ENCODE measurements around the gene SPRYD4. TPM values are rescaled to one million over a fixed set of nuclear protein-coding genes. Genes with fewer than 3 reads are reported as not detected.
"Not testable (repeated sequence)": the region's sequence is repeated elsewhere in the genome, so short reads cannot be mapped to it uniquely, and the experiment has no call there.

Gene SPRYD4
- total RNA-seq, 1 donor from 2014 or later, result 4.9 TPM

- Mint-ChIP-seq H3K4me1 (no peaks in the 10 kb centered on the region), H3K9me3 (no peaks in the 10 kb centered on the region), H3K4me3 (no peak overlapping the region), H3K36me3 (ENCODE audit: low read depth) (no peaks in the 10 kb centered on the region), H3K27ac (ENCODE audit: unreplicated experiment) (no peak overlapping the region), H3K27me3 (ENCODE audit: low read depth) (peaks cover 14% of the 10 kb centered on the region)
- TF ChIP-seq, protein P1, sequence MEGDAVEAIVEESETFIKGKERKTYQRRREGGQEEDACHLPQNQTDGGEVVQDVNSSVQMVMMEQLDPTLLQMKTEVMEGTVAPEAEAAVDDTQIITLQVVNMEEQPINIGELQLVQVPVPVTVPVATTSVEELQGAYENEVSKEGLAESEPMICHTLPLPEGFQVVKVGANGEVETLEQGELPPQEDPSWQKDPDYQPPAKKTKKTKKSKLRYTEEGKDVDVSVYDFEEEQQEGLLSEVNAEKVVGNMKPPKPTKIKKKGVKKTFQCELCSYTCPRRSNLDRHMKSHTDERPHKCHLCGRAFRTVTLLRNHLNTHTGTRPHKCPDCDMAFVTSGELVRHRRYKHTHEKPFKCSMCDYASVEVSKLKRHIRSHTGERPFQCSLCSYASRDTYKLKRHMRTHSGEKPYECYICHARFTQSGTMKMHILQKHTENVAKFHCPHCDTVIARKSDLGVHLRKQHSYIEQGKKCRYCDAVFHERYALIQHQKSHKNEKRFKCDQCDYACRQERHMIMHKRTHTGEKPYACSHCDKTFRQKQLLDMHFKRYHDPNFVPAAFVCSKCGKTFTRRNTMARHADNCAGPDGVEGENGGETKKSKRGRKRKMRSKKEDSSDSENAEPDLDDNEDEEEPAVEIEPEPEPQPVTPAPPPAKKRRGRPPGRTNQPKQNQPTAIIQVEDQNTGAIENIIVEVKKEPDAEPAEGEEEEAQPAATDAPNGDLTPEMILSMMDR (conservative IDR thresholded peaks at IDR 0.05), result no peak
- no peak for DNase-seq (ENCODE audit: low read depth, low spot score)
Observed at GRCh38 chr12:56510786-56511185, 42.4 kb downstream of the SPRYD4 start.

- not testable (repeated sequence) for DNase-seq (ENCODE audit: low read depth, low spot score); H3K4me3 Mint-ChIP-seq; H3K4me1 Mint-ChIP-seq; H3K9me3 Mint-ChIP-seq; H3K36me3 Mint-ChIP-seq (ENCODE audit: low read depth); H3K27ac Mint-ChIP-seq (ENCODE audit: unreplicated experiment)
- peaks cover 14% of the 10 kb centered on the region for H3K27me3 Mint-ChIP-seq (ENCODE audit: low read depth)
Observed at GRCh38 chr12:56514014-56514318, 45.6 kb downstream of the SPRYD4 start.

DNA sequence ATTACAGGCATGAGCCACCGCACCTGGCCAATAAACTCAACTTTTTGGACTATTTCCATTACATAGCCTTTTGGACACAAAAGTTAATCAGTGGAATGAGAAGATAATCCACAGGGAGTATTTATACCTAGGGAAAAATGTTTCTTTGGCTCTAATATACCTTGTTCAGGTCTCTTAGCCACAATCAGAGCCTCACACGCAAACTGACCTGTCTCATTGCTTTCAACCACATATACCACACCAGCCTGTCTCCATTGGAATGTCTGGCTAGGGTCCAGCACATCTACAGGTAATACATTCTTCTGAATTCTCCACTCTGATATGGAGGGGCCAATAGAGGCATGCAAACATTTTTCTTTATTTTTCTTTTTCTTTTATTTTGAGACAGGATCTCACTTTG is 49.5 kb downstream of the SPRYD4 start:
- TF ChIP-seq, protein P1 (conservative IDR thresholded peaks at IDR 0.05), result no peak
- no peak for DNase-seq (ENCODE audit: low read depth, low spot score)
- H3K4me1 Mint-ChIP-seq, result peaks cover 13% of the 10 kb centered on the region
- H3K4me3 Mint-ChIP-seq, result no peak overlapping the region
- H3K27me3 Mint-ChIP-seq (ENCODE audit: low read depth), result no peaks in the 10 kb centered on the region
- H3K9me3 Mint-ChIP-seq, result no peaks in the 10 kb centered on the region
- H3K27ac Mint-ChIP-seq (ENCODE audit: unreplicated experiment), result no peak overlapping the region
- H3K36me3 Mint-ChIP-seq (ENCODE audit: low read depth), result no peaks in the 10 kb centered on the region

- Mint-ChIP-seq H3K27ac (ENCODE audit: unreplicated experiment) (no peak overlapping the region), H3K36me3 (ENCODE audit: low read depth) (no peaks in the 10 kb centered on the region), H3K9me3 (no peaks in the 10 kb centered on the region), H3K27me3 (ENCODE audit: low read depth) (no peaks in the 10 kb centered on the region), H3K4me1 (peaks cover 17% of the 10 kb centered on the region), H3K4me3 (peak overlapping the region; percentile 18)
- TF ChIP-seq, protein P1 (conservative IDR thresholded peaks at IDR 0.05), result no peak
- DNase-seq (ENCODE audit: low read depth, low spot score), result no peak
Observed at GRCh38 chr12:56518570-56518969, 50.2 kb downstream of the SPRYD4 start.

- Mint-ChIP-seq H3K9me3 (no peaks in the 10 kb centered on the region), H3K4me1 (peaks cover 22% of the 10 kb centered on the region), H3K36me3 (ENCODE audit: low read depth) (no peaks in the 10 kb centered on the region), H3K4me3 (no peak overlapping the region), H3K27ac (ENCODE audit: unreplicated experiment) (no peak overlapping the region), H3K27me3 (ENCODE audit: low read depth) (no peaks in the 10 kb centered on the region)
- DNase-seq (ENCODE audit: low read depth, low spot score), result no peak
- TF ChIP-seq, protein P1 (conservative IDR thresholded peaks at IDR 0.05), result no peak
Observed at GRCh38 chr12:56520048-56520447, 51.7 kb downstream of the SPRYD4 start.

DNA sequence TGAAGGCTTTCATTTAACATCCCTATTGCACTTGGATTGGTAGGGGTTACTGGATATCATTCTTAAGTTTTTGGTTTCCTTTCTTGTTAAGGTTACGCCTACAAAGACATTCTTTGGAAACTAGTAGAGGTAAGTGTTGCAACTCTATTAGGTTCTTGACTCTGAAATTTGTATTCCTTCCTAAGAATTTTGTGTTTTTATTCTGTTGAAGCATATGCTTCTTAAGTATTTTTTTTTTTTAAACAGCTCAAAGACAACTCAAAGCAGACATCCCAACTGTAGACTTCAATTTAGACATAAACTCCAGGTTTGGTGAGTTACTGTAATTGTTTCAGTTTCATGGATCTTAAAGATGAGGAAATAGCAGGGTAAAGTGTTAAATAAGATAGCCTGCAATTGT is 52.1 kb downstream of the SPRYD4 start:
- no peaks in the 10 kb centered on the region for H3K9me3 Mint-ChIP-seq
- no peak overlapping the region for H3K27ac Mint-ChIP-seq (ENCODE audit: unreplicated experiment)

More for the DNA sequence above, 52.1 kb downstream of the SPRYD4 start:
- Mint-ChIP-seq H3K36me3 (ENCODE audit: low read depth) (no peaks in the 10 kb centered on the region), H3K4me1 (peaks cover 22% of the 10 kb centered on the region), H3K4me3 (peak overlapping the region; percentile 60), H3K27me3 (ENCODE audit: low read depth) (no peaks in the 10 kb centered on the region)
- TF ChIP-seq, protein P1 (conservative IDR thresholded peaks at IDR 0.05), result no peak
- no peak for DNase-seq (ENCODE audit: low read depth, low spot score)
